ENCODE measurements around the gene PPP2R2D. TPM values are rescaled to one million over a fixed set of nuclear protein-coding genes. Genes with fewer than 3 reads are reported as not detected.

The PPP2R2D gene
- total RNA-seq, 1 experiment from 2014 or later, result 23.5 TPM

- Histone ChIP-seq H3K4me2 (no peak overlapping the region), H3K4me1 (replicated peaks; ENCODE audit: insufficient read depth) (no peaks in the 10 kb centered on the region), H3K4me3 (no peak overlapping the region), H3K27me3 (ENCODE audit: insufficient read depth, low read depth) (no peaks in the 10 kb centered on the region), H3F3A (ENCODE audit: insufficient read depth, low read depth) (no peaks in the 10 kb centered on the region), H3K27ac (no peak overlapping the region), H4K20me1 (ENCODE audit: insufficient read depth) (no peaks in the 10 kb centered on the region), H3K9me2 (ENCODE audit: insufficient read depth) (no peaks in the 10 kb centered on the region), H2AFZ (no peak overlapping the region), H3K36me3 (ENCODE audit: low read depth) (no peaks in the 10 kb centered on the region), H3K9me3 (ENCODE audit: insufficient read depth, low read depth) (no peaks in the 10 kb centered on the region), H3K79me2 (ENCODE audit: low read depth) (no peaks in the 10 kb centered on the region)
- TF ChIP-seq EZH2 (IDR thresholded peaks at IDR 0.05; ENCODE audit: low read depth) (no peak), CTCF (conservative IDR thresholded peaks at IDR 0.05) (no peak)
- POLR2A ChIA-PET (ENCODE audit: unreplicated experiment), result no interaction called here
- BruUV-seq (replicated peaks), result no TSS peak
- CTCF ChIA-PET, result no interaction called here
- intact Hi-C loops (cut with micrococcal nuclease; ENCODE audit: unreplicated experiment), result no loop called here
- no peak for DNase-seq
Measured at GRCh38 chr10:131954356-131954965, 53.7 kb downstream of the PPP2R2D start.

DNA sequence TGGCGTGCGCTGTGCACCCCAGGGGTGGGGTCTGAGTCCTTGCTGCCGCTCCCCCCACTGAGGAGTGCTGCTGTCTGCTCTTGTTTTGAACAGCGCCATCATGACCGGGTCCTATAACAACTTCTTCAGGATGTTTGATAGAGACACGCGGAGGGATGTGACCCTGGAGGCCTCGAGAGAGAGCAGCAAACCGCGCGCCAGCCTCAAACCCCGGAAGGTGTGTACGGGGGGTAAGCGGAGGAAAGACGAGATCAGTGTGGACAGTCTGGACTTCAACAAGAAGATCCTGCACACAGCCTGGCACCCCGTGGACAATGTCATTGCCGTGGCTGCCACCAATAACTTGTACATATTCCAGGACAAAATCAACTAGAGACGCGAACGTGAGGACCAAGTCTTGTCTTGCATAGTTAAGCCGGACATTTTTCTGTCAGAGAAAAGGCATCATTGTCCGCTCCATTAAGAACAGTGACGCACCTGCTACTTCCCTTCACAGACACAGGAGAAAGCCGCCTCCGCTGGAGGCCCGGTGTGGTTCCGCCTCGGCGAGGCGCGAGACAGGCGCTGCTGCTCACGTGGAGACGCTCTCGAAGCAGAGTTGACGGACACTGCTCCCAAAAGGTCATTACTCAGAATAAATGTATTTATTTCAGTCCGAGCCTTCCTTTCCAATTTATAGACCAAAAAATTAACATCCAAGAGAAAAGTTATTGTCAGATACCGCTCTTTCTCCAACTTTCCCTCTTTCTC is 55.0 kb downstream of the PPP2R2D start:
- Histone ChIP-seq H3K4me2 (no peak overlapping the region), H3F3A (ENCODE audit: insufficient read depth, low read depth) (no peaks in the 10 kb centered on the region), H3K36me3 (ENCODE audit: low read depth) (no peaks in the 10 kb centered on the region), H4K20me1 (ENCODE audit: insufficient read depth) (no peaks in the 10 kb centered on the region), H3K27me3 (ENCODE audit: insufficient read depth, low read depth) (no peaks in the 10 kb centered on the region), H3K27ac (no peak overlapping the region), H3K9me3 (ENCODE audit: insufficient read depth, low read depth) (no peaks in the 10 kb centered on the region), H3K4me1 (replicated peaks; ENCODE audit: insufficient read depth) (no peaks in the 10 kb centered on the region), H3K9me2 (ENCODE audit: insufficient read depth) (no peaks in the 10 kb centered on the region), H3K4me3 (no peak overlapping the region), H3K79me2 (ENCODE audit: low read depth) (no peaks in the 10 kb centered on the region), H2AFZ (no peak overlapping the region)
- TF ChIP-seq EZH2 (IDR thresholded peaks at IDR 0.05; ENCODE audit: low read depth) (no peak), CTCF (conservative IDR thresholded peaks at IDR 0.05) (no peak)
- POLR2A ChIA-PET (ENCODE audit: unreplicated experiment), result no interaction called here
- intact Hi-C loops (cut with micrococcal nuclease; ENCODE audit: unreplicated experiment), result no loop called here
- DNase-seq, result no peak
- CTCF ChIA-PET, result no interaction called here
- BruUV-seq (replicated peaks), result no TSS peak

- POLR2A ChIA-PET (ENCODE audit: unreplicated experiment), result no interaction called here
- intact Hi-C loops (cut with micrococcal nuclease; ENCODE audit: unreplicated experiment), result no loop called here
- CTCF ChIA-PET, result no interaction called here
Measured at GRCh38 chr10:131959841-131960240, 59.0 kb downstream of the PPP2R2D start.

More at GRCh38 chr10:131959841-131960240, 59.0 kb downstream of the PPP2R2D start:
- Histone ChIP-seq H2AFZ (no peak overlapping the region), H3K27ac (no peak overlapping the region), H3K4me1 (replicated peaks; ENCODE audit: insufficient read depth) (no peaks in the 10 kb centered on the region), H3K4me2 (no peak overlapping the region), H3K79me2 (ENCODE audit: low read depth) (no peaks in the 10 kb centered on the region), H3K27me3 (ENCODE audit: insufficient read depth, low read depth) (no peaks in the 10 kb centered on the region), H3K4me3 (no peak overlapping the region), H3K9me2 (ENCODE audit: insufficient read depth) (no peaks in the 10 kb centered on the region), H3K9me3 (ENCODE audit: insufficient read depth, low read depth) (no peaks in the 10 kb centered on the region), H3K36me3 (ENCODE audit: low read depth) (no peaks in the 10 kb centered on the region), H4K20me1 (ENCODE audit: insufficient read depth) (no peaks in the 10 kb centered on the region), H3F3A (ENCODE audit: insufficient read depth, low read depth) (no peaks in the 10 kb centered on the region)
- TF ChIP-seq EZH2 (IDR thresholded peaks at IDR 0.05; ENCODE audit: low read depth) (no peak), CTCF (conservative IDR thresholded peaks at IDR 0.05) (no peak)
- no peak for DNase-seq
- BruUV-seq (replicated peaks), result no TSS peak

All from PC-9 (cell line).